PC-3 (cell line): ENCODE data around the gene ARHGAP24. TPM values are rescaled to one million over a fixed set of nuclear protein-coding genes. Genes with fewer than 3 reads are reported as not detected.

ENCODE experiments used
- ATAC-seq: fragments of 200-7000 bp; cut with Tn5 transposase; 2 replicates; pipeline ENCODE4 v1.9.1; 2020; ENCODE audit warnings: mild to moderate bottlenecking, moderate library complexity
- BruUV-seq: library from RNA; stranded (reverse); fragments of 400-500 nt; replicated peaks from 2 replicates; lab custom pipeline; 2021; lab: Mats Ljungman, UMichigan
- CTCF ChIA-PET: fragments of 300-600 bp; sonication (Branson Sonifier 250); formaldehyde crosslinking; loops from one replicate; lab custom pipeline; 2022; ENCODE audit warnings: antibody characterized with exemption; lab: Charles Lee
- POLR2A ChIA-PET: fragments of 300-600 bp; sonication (Branson Sonifier 250); formaldehyde crosslinking; loops from one replicate; lab custom pipeline; 2022; ENCODE audit warnings: antibody characterized with exemption; ENCODE audit not compliant: unreplicated experiment; lab: Charles Lee
- DNase-seq: peaks from one replicate; pipeline ENCODE4 v3.0.0-alpha.2; 2015
- H2AFZ ChIP-seq: fragments of 300-600 bp; sonication (generic); 2 replicates; pipeline ENCODE4 v1.6.0; 2016; ENCODE audit warnings: antibody characterized with exemption, low read length
- H3F3A ChIP-seq: fragments of 300-600 bp; sonication (generic); one replicate; pipeline ENCODE4 v1.6.0; 2017; ENCODE audit warnings: antibody characterized with exemption, low read length, control low read depth, mild to moderate bottlenecking; ENCODE audit not compliant: unreplicated experiment
- H3K27ac ChIP-seq: fragments of 300-600 bp; sonication (generic); 2 replicates; pipeline ENCODE4 v1.5.1; 2016; ENCODE audit warnings: mild to moderate bottlenecking, low read length
- H3K27me3 ChIP-seq: fragments of 300-600 bp; sonication (generic); 2 replicates; pipeline ENCODE4 v1.6.1; 2016; ENCODE audit warnings: low read length, mixed read lengths
- H3K36me3 ChIP-seq: fragments of 300-600 bp; sonication (generic); 2 replicates; pipeline ENCODE4 v1.6.1; 2016; ENCODE audit warnings: low read depth, mixed run types, low read length, mixed read lengths
- H3K4me1 ChIP-seq: fragments of 300-600 bp; sonication (generic); 2 replicates; pipeline ENCODE4 v1.5.1; 2016; ENCODE audit warnings: low read length; ENCODE audit not compliant: insufficient read depth
- H3K4me2 ChIP-seq: fragments of 300-600 bp; sonication (generic); 2 replicates; pipeline ENCODE4 v1.6.0; 2016; ENCODE audit warnings: low read length
- H3K4me3 ChIP-seq: fragments of 300-600 bp; sonication (generic); 2 replicates; pipeline ENCODE4 v1.5.1; 2016; ENCODE audit warnings: mild to moderate bottlenecking, low read length, mixed read lengths
- H3K79me2 ChIP-seq: fragments of 300-600 bp; sonication (generic); 2 replicates; pipeline ENCODE4 v1.6.1; 2017; ENCODE audit warnings: low read length, mixed read lengths
- H3K9ac ChIP-seq: fragments of 300-600 bp; sonication (generic); 2 replicates; pipeline ENCODE4 v1.6.0; 2016; ENCODE audit warnings: mild to moderate bottlenecking, low read length
- H3K9me2 ChIP-seq: fragments of 300-600 bp; sonication (generic); replicated peaks from 2 replicates; pipeline ENCODE4 v1.6.1; 2016; ENCODE audit warnings: mixed run types, low read length, mixed read lengths
- H3K9me3 ChIP-seq: fragments of 300-600 bp; sonication (generic); 2 replicates; pipeline ENCODE4 v1.6.1; 2016; ENCODE audit warnings: low read length, mixed read lengths
- H4K20me1 ChIP-seq: fragments of 300-600 bp; sonication (generic); 2 replicates; pipeline ENCODE4 v1.6.1; 2016; ENCODE audit warnings: low read length, mixed read lengths
- CTCF ChIP-seq: fragments of 300-600 bp; sonication (generic); conservative IDR thresholded peaks from 2 replicates; pipeline ENCODE4 v1.5.1; 2017; ENCODE audit warnings: antibody characterized with exemption, low read depth, mild to moderate bottlenecking, low read length
- EZH2 ChIP-seq: fragments of 300-600 bp; sonication (generic); IDR thresholded peaks from one replicate; pipeline ENCODE4 v1.6.1; 2017; ENCODE audit warnings: antibody characterized with exemption, mild to moderate bottlenecking, low read length; ENCODE audit not compliant: unreplicated experiment
- EZH2phosphoT487 ChIP-seq: fragments of 300-600 bp; sonication (generic); IDR thresholded peaks from 2 replicates; pipeline ENCODE4 v1.6.1; 2018; ENCODE audit warnings: mild to moderate bottlenecking, antibody characterized with exemption, low read length, borderline replicate concordance
- intact Hi-C: fragments of 100-400 bp; cut with micrococcal nuclease; formaldehyde crosslinking; loops from 2 replicates; pipeline ENCODE4 v1.9.0; 2023
- total RNA-seq: library from RNA; depleted of rRNA; stranded (reverse); fragments of >200 nt; gene quantifications from 2 replicates; pipeline ENCODE4 v1.2.3, GENCODE V29; 2014

The ARHGAP24 gene
- total RNA-seq, 1 experiment from 2014 or later = 7.4 TPM

- POLR2A ChIA-PET = interaction anchor here (0.7 kb wide), 1 partner anchor 12 kb away, joined by 4 read pairs; no protein-coding TSS in a partner anchor
- DNase-seq (no peak), ATAC-seq (no peak)
- Histone ChIP-seq H3K4me3 (no peak overlapping the region), H3K9ac (no peak overlapping the region), H3K4me1 (no peaks in the 10 kb centered on the region), H3K9me2 (no peaks in the 10 kb centered on the region), H2AFZ (no peak overlapping the region), H4K20me1 (no peaks in the 10 kb centered on the region), H3K79me2 (no peaks in the 10 kb centered on the region), H3K4me2 (no peak overlapping the region), H3F3A (no peaks in the 10 kb centered on the region), H3K27ac (no peak overlapping the region), H3K9me3 (no peaks in the 10 kb centered on the region), H3K27me3 (no peaks in the 10 kb centered on the region), H3K36me3 (no peaks in the 10 kb centered on the region)
- no TSS peak for BruUV-seq
- CTCF ChIA-PET = no interaction called here
- intact Hi-C loops = no loop called here
- TF ChIP-seq EZH2phosphoT487 (no peak), CTCF (no peak), EZH2 (no peak)
Observed at GRCh38 chr4:85907001-85907400, 432.1 kb downstream of the ARHGAP24 start.

- H3K79me2 ChIP-seq = no peaks in the 10 kb centered on the region
- ChIA-PET POLR2A (no interaction called here), CTCF (no interaction called here)
- H3K27ac ChIP-seq = no peak overlapping the region
- no peaks in the 10 kb centered on the region for H4K20me1 ChIP-seq
- DNase-seq = no peak
- BruUV-seq = no TSS peak
- H3F3A ChIP-seq = no peaks in the 10 kb centered on the region
- no peaks in the 10 kb centered on the region for H3K36me3 ChIP-seq
- H3K9me2 ChIP-seq = no peaks in the 10 kb centered on the region
- ATAC-seq = no peak
- TF ChIP-seq CTCF = no peak
- H3K4me3 ChIP-seq = no peak overlapping the region
- H3K4me1 ChIP-seq = no peaks in the 10 kb centered on the region
- intact Hi-C loops = no loop called here
- no peak overlapping the region for H2AFZ ChIP-seq
- H3K4me2 ChIP-seq = no peak overlapping the region
- H3K27me3 ChIP-seq = no peaks in the 10 kb centered on the region
- no peaks in the 10 kb centered on the region for H3K9me3 ChIP-seq
- H3K9ac ChIP-seq = no peak overlapping the region
Observed at GRCh38 chr4:85909851-85910250, 434.9 kb downstream of the ARHGAP24 start.

GRCh38 chr4:85910985-85911384 lies 436.0 kb downstream of the ARHGAP24 start:
- no peak overlapping the region for H3K9ac ChIP-seq
- H3F3A ChIP-seq = no peaks in the 10 kb centered on the region
- no peaks in the 10 kb centered on the region for H3K9me2 ChIP-seq
- H3K79me2 ChIP-seq = no peaks in the 10 kb centered on the region
- no peak overlapping the region for H3K27ac ChIP-seq
- H2AFZ ChIP-seq = no peak overlapping the region
- H3K4me2 ChIP-seq = no peak overlapping the region
- H4K20me1 ChIP-seq = no peaks in the 10 kb centered on the region
- ChIA-PET POLR2A (no interaction called here), CTCF (no interaction called here)
- no peaks in the 10 kb centered on the region for H3K9me3 ChIP-seq
- DNase-seq (no peak), ATAC-seq (no peak)
- no peak for TF ChIP-seq EZH2
- no peak for TF ChIP-seq EZH2phosphoT487
- no peak for TF ChIP-seq CTCF
- no peaks in the 10 kb centered on the region for H3K36me3 ChIP-seq
- no peaks in the 10 kb centered on the region for H3K4me1 ChIP-seq
- intact Hi-C loops = no loop called here
- BruUV-seq = no TSS peak
- no peaks in the 10 kb centered on the region for H3K27me3 ChIP-seq
- H3K4me3 ChIP-seq = no peak overlapping the region
